CD4-positive, alpha-beta T cell (primary cell): Measurements from ENCODE around the gene TMEFF2. TPM values are rescaled to one million over a fixed set of nuclear protein-coding genes. Genes with fewer than 3 reads are reported as not detected.

ENCODE experiments used
- ATAC-seq: fragments of 200-7000 bp; cut with Tn5 transposase; one replicate; pipeline ENCODE4 v1.10.0; 2022; ENCODE audit warnings: mild to moderate bottlenecking; ENCODE audit not compliant: poor library complexity
- CTCF ChIA-PET: fragments of 350-600 bp; sonication (Branson Sonifier 250); formaldehyde crosslinking; loops from one replicate; lab custom pipeline; 2021; ENCODE audit warnings: antibody characterized with exemption, inconsistent platforms; lab: Charles Lee
- POLR2A ChIA-PET: fragments of 350-600 bp; sonication (Branson Sonifier 250); formaldehyde crosslinking; loops from one replicate; lab custom pipeline; 2021; ENCODE audit warnings: antibody characterized with exemption, inconsistent platforms; lab: Charles Lee
- DNase-seq, 14 experiments: peaks; one replicate each; pipeline ENCODE4 v3.0.0-alpha.2; 2013 to 2020; ENCODE audit warnings: mixed read lengths in 2 of 14
- H3K27ac ChIP-seq, 2 donors: one replicate each; pipeline versions ENCODE4 v1.5.1 to v1.7.0; 2013; ENCODE audit warnings: low read length in 2 of 2, low read depth in 1 of 2, mild to moderate bottlenecking in 1 of 2
- H3K27me3 ChIP-seq, 2 experiments: 1 replicate in 1 of 2; 2 replicates in 1 of 2; pipeline versions ENCODE4 v1.6.1 to v1.7.0; 2013; ENCODE audit warnings: low read length in 2 of 2, control low read depth in 1 of 2, mild to moderate bottlenecking in 1 of 2, moderate library complexity in 1 of 2; ENCODE audit not compliant: insufficient read depth in 2 of 2, control insufficient read depth in 1 of 2
- H3K36me3 ChIP-seq: one replicate; pipeline ENCODE4 v1.6.1; 2013; ENCODE audit warnings: low read length, control low read depth; ENCODE audit not compliant: insufficient read depth
- H3K4me1 ChIP-seq: one replicate; pipeline ENCODE4 v1.6.1; 2013; ENCODE audit warnings: low read length, control low read depth; ENCODE audit not compliant: insufficient read depth
- H3K4me3 ChIP-seq: one replicate; pipeline ENCODE4 v1.5.1; 2013; ENCODE audit warnings: mild to moderate bottlenecking, low read length, moderate library complexity
- H3K9me3 ChIP-seq, 2 experiments: 1 replicate in 1 of 2; 2 replicates in 1 of 2; pipeline versions ENCODE4 v1.6.1 to v1.7.0; 2013; ENCODE audit warnings: low read length in 2 of 2, mild to moderate bottlenecking in 2 of 2, control low read depth in 1 of 2, moderate library complexity in 1 of 2; ENCODE audit not compliant: control insufficient read depth in 1 of 2, insufficient read depth in 1 of 2
- H3K27ac Mint-ChIP-seq: one replicate; pipeline ENCODE4 v1.8.0; 2020; ENCODE audit warnings: mixed read lengths
- H3K27me3 Mint-ChIP-seq: one replicate; pipeline ENCODE4 v1.8.0; 2021; ENCODE audit warnings: mixed read lengths
- H3K36me3 Mint-ChIP-seq: one replicate; pipeline ENCODE4 v1.8.0; 2021; ENCODE audit warnings: low read depth, mixed read lengths
- H3K4me1 Mint-ChIP-seq: one replicate; pipeline ENCODE4 v1.8.0; 2021; ENCODE audit warnings: low read depth, mixed read lengths
- H3K4me3 Mint-ChIP-seq: one replicate; pipeline ENCODE4 v1.8.0; 2020; ENCODE audit warnings: mild to moderate bottlenecking, mixed read lengths
- H3K9me3 Mint-ChIP-seq: one replicate; pipeline ENCODE4 v1.8.0; 2020; ENCODE audit warnings: mixed read lengths
- CTCF ChIP-seq: fragments of 200-600 bp; IDR thresholded peaks from one replicate; pipeline ENCODE4 v1.8.0; 2022; ENCODE audit warnings: antibody characterized with exemption, mild to moderate bottlenecking
- intact Hi-C, 2 experiments: fragments of 100-400 bp; cut with DNase I in 1 of 2; cut with micrococcal nuclease in 1 of 2; formaldehyde crosslinking; loops; one replicate each; pipeline versions ENCODE4 v1.15.1 to v1.9.0; 2023 to 2025; cut with DNase I, micrococcal nuclease
- total RNA-seq, 174 experiments: library from RNA in 2 of 174; stranded (reverse) in 2 of 174; gene quantifications; one replicate each; pipeline ENCODE4 v1.2.3 and lab custom pipeline; 2021 to 2026

The TMEFF2 gene
- total RNA-seq, 2 experiments from 2014 or later, result not detected

GRCh38 chr2:192049362-192049761 lies 145.4 kb downstream of the TMEFF2 start:
- no peak overlapping the region for H3K4me3 ChIP-seq
- DNase-seq, result no peak
- H3K4me1 ChIP-seq, result no peaks in the 10 kb centered on the region
- Mint-ChIP-seq H3K9me3 (no peaks in the 10 kb centered on the region), H3K27ac (no peak overlapping the region), H3K4me3 (no peak overlapping the region), H3K36me3 (no peaks in the 10 kb centered on the region), H3K4me1 (no peaks in the 10 kb centered on the region), H3K27me3 (peaks cover 9% of the 10 kb centered on the region)
- TF ChIP-seq CTCF, result no peak
- no peak overlapping the region for H3K27ac ChIP-seq
- intact Hi-C loops, result no loop called here
- H3K36me3 ChIP-seq, result no peaks in the 10 kb centered on the region
- POLR2A ChIA-PET, result no interaction called here
- CTCF ChIA-PET, result no interaction called here
- no peaks in the 10 kb centered on the region for H3K9me3 ChIP-seq
- no peak for ATAC-seq
- no peaks in the 10 kb centered on the region for H3K27me3 ChIP-seq

GRCh38 chr2:192047315-192048107 lies 147.2 kb downstream of the TMEFF2 start:
- CTCF ChIA-PET, result no interaction called here
- Mint-ChIP-seq H3K4me1 (no peaks in the 10 kb centered on the region), H3K9me3 (no peaks in the 10 kb centered on the region), H3K4me3 (no peak overlapping the region), H3K36me3 (no peaks in the 10 kb centered on the region), H3K27me3 (no peaks in the 10 kb centered on the region), H3K27ac (no peak overlapping the region)
- H3K9me3 ChIP-seq, result no peaks in the 10 kb centered on the region
- POLR2A ChIA-PET, result no interaction called here
- no peak overlapping the region for H3K4me3 ChIP-seq
- no peaks in the 10 kb centered on the region for H3K36me3 ChIP-seq
- no peaks in the 10 kb centered on the region for H3K4me1 ChIP-seq
- no peak overlapping the region for H3K27ac ChIP-seq
- intact Hi-C loops, result no loop called here
- ATAC-seq, result no peak
- no peaks in the 10 kb centered on the region for H3K27me3 ChIP-seq
- DNase-seq, result no peak
- no peak for TF ChIP-seq CTCF

- H3K4me3 Mint-ChIP-seq, result no peak overlapping the region
- H3K36me3 Mint-ChIP-seq, result no peaks in the 10 kb centered on the region
- intact Hi-C loops, result no loop called here
- no peaks in the 10 kb centered on the region for H3K4me1 Mint-ChIP-seq
- ATAC-seq (no peak), DNase-seq (no peak)
- no peak for TF ChIP-seq CTCF
- H3K9me3 ChIP-seq, result no peaks in the 10 kb centered on the region
- CTCF ChIA-PET, result no interaction called here
- H3K27ac Mint-ChIP-seq, result no peak overlapping the region
- H3K4me1 ChIP-seq, result no peaks in the 10 kb centered on the region
- POLR2A ChIA-PET, result no interaction called here
- H3K27me3 Mint-ChIP-seq, result no peaks in the 10 kb centered on the region
- H3K27me3 ChIP-seq, result no peaks in the 10 kb centered on the region
- H3K27ac ChIP-seq, result no peak overlapping the region
- no peaks in the 10 kb centered on the region for H3K9me3 Mint-ChIP-seq
- H3K4me3 ChIP-seq, result no peak overlapping the region
- H3K36me3 ChIP-seq, result no peaks in the 10 kb centered on the region
Measured at GRCh38 chr2:192044496-192044895, 150.2 kb downstream of the TMEFF2 start.
